Medulla oblongata (tissue), 1 donor: ENCODE results near the gene XAGE3.
"Not testable (repeated sequence)": the region's sequence is repeated elsewhere in the genome, so short reads cannot be mapped to it uniquely, and the experiment has no call there.

Experiments used
- DNase-seq: peaks from one replicate; pipeline ENCODE4 v3.0.0-alpha.2; 2015; ENCODE audit errors: extremely low spot score

XAGE3 gene

GRCh38 chrX:52843619-52844018, 24.3 kb downstream of the XAGE3 start:
- DNase-seq, result not testable (repeated sequence)

- DNase-seq, result no peak
Measured at GRCh38 chrX:52839137-52839536, 28.7 kb downstream of the XAGE3 start.

- no peak for DNase-seq
Measured at GRCh38 chrX:52830551-52830950, 37.3 kb downstream of the XAGE3 start.

- no peak for DNase-seq
Measured at GRCh38 chrX:52824608-52825007, 43.3 kb downstream of the XAGE3 start.

GRCh38 chrX:52821079-52821760, 46.7 kb downstream of the XAGE3 start:
- DNase-seq, result no peak

- no peak for DNase-seq
Measured at GRCh38 chrX:52819788-52820187, 48.1 kb downstream of the XAGE3 start.
